Measurements from ENCODE around the gene KDM6A.

Gene KDM6A

DNA sequence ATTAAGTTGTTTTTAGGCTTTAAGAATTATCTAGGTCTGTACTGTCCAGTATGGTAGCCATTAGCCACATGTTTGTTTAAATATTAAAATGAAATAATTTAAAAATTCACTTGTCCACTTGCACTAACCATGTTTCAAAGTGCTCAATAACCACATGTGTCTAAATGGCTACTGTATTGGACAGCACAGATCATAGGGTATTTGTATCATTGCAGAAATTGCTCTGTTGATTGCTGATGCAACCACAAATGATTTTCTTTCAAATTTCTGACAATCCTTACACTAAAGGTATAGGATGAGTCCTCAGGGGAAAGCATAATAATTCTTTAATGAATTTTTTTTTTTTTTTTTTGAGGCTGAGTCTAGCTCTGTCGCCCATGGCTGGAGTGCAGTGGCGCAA is 84.9 kb downstream of the KDM6A start:
- peaks cover 3% of the 10 kb centered on the region for H3K36me3 Mint-ChIP-seq
- no peaks in the 10 kb centered on the region for H3K27me3 Mint-ChIP-seq
- no peak overlapping the region for H3K27ac Mint-ChIP-seq
- no peaks in the 10 kb centered on the region for H3K9me3 Mint-ChIP-seq
- H3K4me1 Mint-ChIP-seq: peaks cover 68% of the 10 kb centered on the region
- no peak overlapping the region for H3K4me3 Mint-ChIP-seq

DNA sequence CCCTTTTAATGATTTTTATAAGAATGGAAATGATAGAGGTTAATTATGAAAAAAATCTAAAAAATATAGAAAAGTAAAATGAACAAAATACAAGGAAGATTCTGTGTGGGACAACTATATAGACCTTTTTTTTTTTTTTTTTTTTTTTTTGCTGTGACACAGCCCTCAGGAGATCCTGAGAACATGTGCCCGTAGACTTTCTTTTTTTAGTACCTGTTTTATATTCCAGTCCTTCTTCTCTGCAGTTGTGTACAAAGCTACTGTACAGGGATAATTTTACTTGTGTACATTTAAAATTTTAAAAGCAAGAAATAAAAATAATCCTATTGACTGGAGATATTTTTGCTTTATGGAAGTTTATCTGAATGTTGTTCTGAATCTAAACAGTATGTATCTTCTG is 85.5 kb downstream of the KDM6A start:
- Mint-ChIP-seq H3K27me3 (no peaks in the 10 kb centered on the region), H3K4me3 (no peak overlapping the region), H3K9me3 (no peaks in the 10 kb centered on the region), H3K4me1 (peaks cover 66% of the 10 kb centered on the region), H3K36me3 (peaks cover 5% of the 10 kb centered on the region), H3K27ac (no peak overlapping the region)

DNA sequence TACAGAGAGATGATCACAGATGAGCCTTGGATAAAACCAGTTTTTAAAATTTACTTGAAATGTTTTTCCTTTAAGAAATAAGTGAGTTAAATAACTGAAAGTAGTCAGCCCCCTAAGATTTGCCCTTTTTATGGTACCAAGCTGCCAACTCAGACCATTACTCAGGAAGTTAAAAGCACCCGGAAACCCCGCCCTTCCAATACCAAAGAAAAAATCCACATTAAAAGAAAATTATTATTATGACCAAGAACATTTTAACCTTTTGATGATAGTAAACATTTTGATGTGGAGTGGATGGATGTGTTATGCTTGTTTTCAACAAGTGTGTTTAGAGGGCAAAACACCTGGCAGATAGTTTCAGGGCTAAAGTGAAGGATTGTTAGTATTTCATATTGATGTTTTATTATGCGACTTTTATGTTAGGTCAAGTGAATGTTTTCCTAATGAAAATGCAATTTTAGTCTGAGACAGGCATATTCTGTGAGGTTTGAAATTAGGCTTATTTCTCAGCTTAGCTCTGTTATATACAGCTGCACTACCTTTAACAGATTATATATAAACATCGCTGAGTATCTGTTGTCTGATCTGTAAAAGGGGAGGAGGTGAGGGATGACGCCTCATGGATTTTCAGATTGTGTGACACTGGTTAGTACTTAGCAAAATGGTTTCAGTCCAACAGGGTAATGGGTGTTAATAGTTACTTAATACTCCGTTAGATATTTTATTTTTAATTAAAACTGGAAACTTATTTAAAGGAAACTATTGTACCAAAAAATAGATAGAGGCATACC is 89.0 kb downstream of the KDM6A start:
- peaks cover 57% of the 10 kb centered on the region for H3K4me1 Mint-ChIP-seq
- H3K27me3 Mint-ChIP-seq: no peaks in the 10 kb centered on the region
- no peaks in the 10 kb centered on the region for H3K9me3 Mint-ChIP-seq
- H3K4me3 Mint-ChIP-seq: peak overlapping the region; percentile 7
- peaks cover 8% of the 10 kb centered on the region for H3K36me3 Mint-ChIP-seq
- peak overlapping the region; percentile 82 for H3K27ac Mint-ChIP-seq

DNA sequence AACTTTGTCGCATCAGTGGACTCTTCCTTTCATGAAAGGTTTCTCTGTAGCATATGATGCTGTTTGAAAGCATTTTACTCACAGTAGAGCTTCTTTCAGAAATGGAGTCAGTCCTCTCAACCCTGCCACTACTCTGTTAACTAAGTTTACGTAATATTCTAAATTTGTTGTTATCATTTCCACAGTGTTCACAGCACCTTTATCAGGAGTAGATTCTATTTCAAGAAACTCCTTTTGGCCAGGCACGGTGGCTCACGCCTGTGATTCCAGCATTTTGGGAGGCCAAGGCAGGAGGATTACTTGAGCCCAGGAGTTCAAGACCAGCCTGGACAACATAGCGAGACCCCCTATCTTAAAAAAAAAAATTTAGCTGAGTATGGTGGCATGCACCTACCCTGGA is 90.0 kb downstream of the KDM6A start:
- Mint-ChIP-seq H3K36me3 (peaks cover 14% of the 10 kb centered on the region), H3K27me3 (no peaks in the 10 kb centered on the region), H3K4me3 (no peak overlapping the region), H3K9me3 (no peaks in the 10 kb centered on the region), H3K27ac (no peak overlapping the region), H3K4me1 (peaks cover 64% of the 10 kb centered on the region)

DNA sequence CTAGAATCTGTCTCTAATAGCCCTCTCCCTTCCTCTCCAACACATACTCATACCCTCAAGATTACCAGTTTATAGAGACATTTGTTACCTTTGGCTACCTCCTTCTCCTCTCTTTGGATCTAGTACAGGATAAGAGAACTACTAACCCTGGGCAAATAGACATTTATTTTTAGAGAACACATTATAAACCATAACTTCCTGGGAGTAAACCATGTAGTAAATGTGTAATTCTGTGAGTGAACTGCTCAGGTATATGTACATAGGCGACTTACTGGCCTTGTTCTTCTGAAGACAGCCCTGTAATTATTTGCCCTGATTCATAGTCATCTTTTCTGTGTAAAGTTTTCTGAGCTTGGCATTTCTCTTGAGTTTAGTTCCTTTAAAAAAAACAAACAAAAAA is 94.2 kb downstream of the KDM6A start:
- Mint-ChIP-seq H3K27me3 (no peaks in the 10 kb centered on the region), H3K36me3 (peaks cover 14% of the 10 kb centered on the region), H3K27ac (peak overlapping the region; percentile 36), H3K4me3 (no peak overlapping the region), H3K9me3 (no peaks in the 10 kb centered on the region), H3K4me1 (peaks cover 38% of the 10 kb centered on the region)

DNA sequence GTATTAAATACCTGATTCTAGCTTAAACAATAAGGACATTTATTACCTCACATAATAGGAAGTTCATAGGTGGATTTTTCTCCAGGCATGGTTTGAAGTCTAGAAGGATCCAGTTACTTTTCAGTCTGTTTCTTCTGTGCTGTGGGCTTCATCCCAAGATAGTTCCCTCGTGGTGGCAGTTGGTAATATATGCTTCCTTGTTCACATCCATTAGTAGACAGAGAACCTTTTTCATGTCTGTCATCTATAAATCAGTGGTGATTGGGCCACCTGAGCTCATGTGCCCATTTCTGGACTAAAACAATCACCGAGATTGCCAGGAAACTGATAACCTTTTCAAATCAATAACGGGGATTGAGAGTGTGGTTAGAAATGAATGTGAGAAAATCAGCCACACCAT is 97.7 kb downstream of the KDM6A start:
- no peak overlapping the region for H3K27ac Mint-ChIP-seq
- no peak overlapping the region for H3K4me3 Mint-ChIP-seq
- H3K4me1 Mint-ChIP-seq: peaks cover 36% of the 10 kb centered on the region
- H3K36me3 Mint-ChIP-seq: peaks cover 28% of the 10 kb centered on the region
- H3K27me3 Mint-ChIP-seq: no peaks in the 10 kb centered on the region
- H3K9me3 Mint-ChIP-seq: peaks cover 10% of the 10 kb centered on the region

DNA sequence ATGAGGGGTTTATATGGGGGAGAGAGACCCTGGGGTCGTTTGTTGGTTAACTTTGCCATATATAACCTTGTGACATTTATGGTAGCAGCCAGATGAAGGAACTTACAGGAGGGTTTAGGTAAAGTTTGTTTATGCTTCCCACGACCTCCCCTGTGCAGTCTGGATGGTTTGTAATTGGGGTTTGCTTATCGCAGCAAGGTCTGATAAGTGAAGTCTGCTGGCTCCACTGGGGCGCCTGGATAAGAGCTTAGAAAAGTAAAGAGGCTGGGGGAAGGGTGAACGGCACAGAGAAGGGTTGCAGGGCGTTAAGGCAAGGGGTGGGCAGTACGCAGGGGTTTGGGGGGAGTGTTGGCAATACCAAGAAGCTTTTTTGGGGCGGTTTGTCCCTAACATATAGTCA is 98.7 kb downstream of the KDM6A start:
- no peak overlapping the region for H3K4me3 Mint-ChIP-seq
- peaks cover 31% of the 10 kb centered on the region for H3K4me1 Mint-ChIP-seq
- no peaks in the 10 kb centered on the region for H3K27me3 Mint-ChIP-seq
- H3K27ac Mint-ChIP-seq: no peak overlapping the region
- H3K9me3 Mint-ChIP-seq: peaks cover 10% of the 10 kb centered on the region
- peaks cover 28% of the 10 kb centered on the region for H3K36me3 Mint-ChIP-seq

DNA sequence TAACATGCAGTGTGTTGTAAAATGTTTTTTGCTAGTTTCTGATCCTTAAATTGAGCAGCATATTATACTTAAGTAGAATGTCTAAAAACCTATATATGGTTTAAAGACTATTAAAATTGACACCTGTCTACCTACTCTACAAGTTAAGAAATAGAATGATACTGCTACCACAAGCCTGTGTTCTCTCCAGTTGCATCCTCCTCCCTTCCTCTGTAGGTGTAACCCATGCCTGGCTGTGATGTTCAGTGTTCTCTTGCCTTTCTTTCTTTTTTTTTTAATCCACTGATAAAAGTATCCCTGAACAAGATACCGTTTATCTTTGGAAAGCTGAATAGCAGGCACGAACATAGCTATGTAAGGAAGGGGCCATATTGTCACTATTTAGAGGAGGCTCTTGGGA is 99.1 kb downstream of the KDM6A start:
- peaks cover 10% of the 10 kb centered on the region for H3K9me3 Mint-ChIP-seq

DNA sequence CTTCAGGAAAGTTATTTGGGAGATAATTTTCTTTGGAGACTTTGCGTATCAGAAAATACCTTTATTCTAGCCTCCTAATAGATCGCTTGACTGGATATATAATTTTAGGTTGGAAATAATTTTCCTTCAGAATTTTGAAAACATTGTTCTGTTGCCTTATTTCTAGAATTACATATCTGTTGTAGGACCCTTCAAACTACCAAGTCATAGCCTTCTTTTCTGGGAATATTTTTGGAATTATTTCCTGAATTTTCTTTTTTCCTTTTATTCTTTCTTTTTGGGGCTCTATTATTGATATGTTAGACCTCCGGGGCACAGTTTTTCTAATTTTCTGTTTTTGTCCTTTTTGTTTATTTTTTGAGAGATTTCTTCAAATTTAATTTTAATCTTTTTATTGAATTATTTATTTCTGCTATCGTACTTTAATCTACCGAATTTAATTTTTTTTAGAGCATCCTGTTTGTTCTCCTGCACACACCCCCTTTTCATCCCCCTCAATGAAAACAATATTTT is 100.5 kb downstream of the KDM6A start:
- H3K27ac Mint-ChIP-seq: no peak overlapping the region
- peaks cover 23% of the 10 kb centered on the region for H3K36me3 Mint-ChIP-seq
- H3K27me3 Mint-ChIP-seq: no peaks in the 10 kb centered on the region
- no peak overlapping the region for H3K4me3 Mint-ChIP-seq
- peaks cover 24% of the 10 kb centered on the region for H3K4me1 Mint-ChIP-seq
- peaks cover 10% of the 10 kb centered on the region for H3K9me3 Mint-ChIP-seq

More for the DNA sequence above, 99.1 kb downstream of the KDM6A start:
- Mint-ChIP-seq H3K27me3 (no peaks in the 10 kb centered on the region), H3K36me3 (peaks cover 26% of the 10 kb centered on the region), H3K4me1 (peaks cover 28% of the 10 kb centered on the region), H3K4me3 (no peak overlapping the region), H3K27ac (no peak overlapping the region)

DNA sequence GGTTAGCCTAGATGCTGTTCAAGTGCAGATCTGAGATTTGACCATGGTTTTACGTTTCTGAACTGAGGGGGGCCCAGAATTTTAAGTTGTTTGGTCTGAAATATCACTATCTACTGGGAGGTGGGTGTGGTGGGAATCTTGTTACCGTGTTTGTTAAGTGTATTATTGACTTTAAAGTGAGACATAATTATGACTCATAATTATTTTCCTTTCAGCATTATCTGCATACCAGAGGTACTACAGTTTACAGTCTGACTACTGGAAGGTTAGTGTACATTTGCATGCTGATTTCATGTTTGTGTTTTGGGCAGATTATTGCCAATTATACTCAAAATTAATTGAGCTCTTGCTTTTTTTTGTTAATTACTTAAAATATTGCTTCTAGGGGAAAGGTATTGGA is 101.5 kb downstream of the KDM6A start:
- peaks cover 34% of the 10 kb centered on the region for H3K4me1 Mint-ChIP-seq
- H3K36me3 Mint-ChIP-seq: peaks cover 30% of the 10 kb centered on the region
- H3K27me3 Mint-ChIP-seq: no peaks in the 10 kb centered on the region
- no peak overlapping the region for H3K4me3 Mint-ChIP-seq
- H3K27ac Mint-ChIP-seq: peak overlapping the region; percentile 66
- H3K9me3 Mint-ChIP-seq: peaks cover 10% of the 10 kb centered on the region

DNA sequence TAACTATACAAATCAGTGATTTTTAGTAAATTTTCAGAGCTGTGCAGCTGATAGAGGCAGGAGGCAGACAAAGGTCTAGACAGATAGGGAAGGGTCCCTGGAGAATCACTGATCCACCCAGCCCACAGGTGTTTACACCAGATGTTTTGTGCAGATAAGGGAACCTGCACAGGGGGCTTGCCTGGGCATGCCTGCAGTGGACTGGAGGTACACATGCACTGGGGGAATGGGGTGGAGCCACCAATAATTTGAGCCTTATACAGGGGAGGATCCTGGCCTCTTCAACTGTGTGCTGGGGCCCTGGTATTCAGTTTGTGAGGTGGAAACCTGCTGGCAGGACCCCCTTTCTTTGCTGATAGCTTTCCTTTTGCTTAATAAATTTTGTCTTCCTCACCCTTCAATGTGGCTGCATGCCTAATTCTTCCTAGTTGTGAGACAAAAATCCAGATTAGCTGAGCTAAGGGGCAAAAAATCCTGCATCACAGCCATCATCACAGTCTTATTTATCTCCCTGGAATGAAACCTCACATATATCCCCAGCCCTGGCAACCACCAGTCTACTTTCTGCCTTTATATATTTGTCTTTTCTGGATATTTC is 102.8 kb downstream of the KDM6A start:
- H3K4me1 Mint-ChIP-seq: peaks cover 35% of the 10 kb centered on the region
- H3K4me3 Mint-ChIP-seq: no peak overlapping the region
- peaks cover 29% of the 10 kb centered on the region for H3K36me3 Mint-ChIP-seq
- H3K9me3 Mint-ChIP-seq: peaks cover 10% of the 10 kb centered on the region
- H3K27ac Mint-ChIP-seq: no peak overlapping the region
- no peaks in the 10 kb centered on the region for H3K27me3 Mint-ChIP-seq

DNA sequence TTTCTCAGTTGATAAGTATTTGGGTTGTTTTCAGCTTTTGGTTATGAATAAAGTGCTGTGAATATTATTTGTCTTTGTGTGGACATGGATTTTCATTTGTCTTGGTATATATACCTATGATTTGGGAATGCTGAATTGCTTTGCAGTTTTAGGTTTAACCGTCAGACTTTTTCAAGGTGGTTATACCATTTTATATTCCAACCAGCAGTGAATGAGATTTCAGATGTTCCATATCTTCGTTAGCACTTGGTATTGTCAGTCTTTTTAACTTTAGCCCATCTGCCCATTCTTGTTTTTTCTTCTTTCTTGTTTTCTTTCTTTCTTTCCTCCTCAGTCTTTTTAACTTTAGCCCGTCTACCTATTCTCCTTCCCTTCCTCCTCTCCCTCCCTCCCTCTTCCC is 106.0 kb downstream of the KDM6A start:
- H3K9me3 Mint-ChIP-seq: peaks cover 8% of the 10 kb centered on the region
- H3K4me3 Mint-ChIP-seq: no peak overlapping the region
- peaks cover 22% of the 10 kb centered on the region for H3K36me3 Mint-ChIP-seq
- peaks cover 35% of the 10 kb centered on the region for H3K4me1 Mint-ChIP-seq
- no peaks in the 10 kb centered on the region for H3K27me3 Mint-ChIP-seq
- no peak overlapping the region for H3K27ac Mint-ChIP-seq

DNA sequence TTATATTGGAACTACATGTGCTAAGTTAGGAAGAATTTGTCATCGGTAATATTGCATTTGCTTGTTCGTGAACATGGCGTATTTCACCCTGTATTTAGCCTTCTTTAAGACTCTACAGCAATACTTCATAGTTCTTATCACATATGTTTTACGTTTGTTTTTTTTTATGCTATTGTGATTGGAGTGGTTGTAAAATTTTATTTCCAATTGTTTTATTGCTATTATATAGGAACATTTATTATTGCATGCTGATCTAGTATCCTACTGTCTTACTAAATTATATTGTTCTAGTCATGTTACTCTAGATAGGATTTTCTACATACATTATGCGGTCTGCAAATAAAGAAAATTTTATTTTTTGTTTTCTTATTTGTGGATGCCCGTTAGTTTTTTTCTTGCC is 107.4 kb downstream of the KDM6A start:
- no peaks in the 10 kb centered on the region for H3K9me3 Mint-ChIP-seq
- H3K4me1 Mint-ChIP-seq: peaks cover 23% of the 10 kb centered on the region
- H3K36me3 Mint-ChIP-seq: peaks cover 14% of the 10 kb centered on the region
- no peaks in the 10 kb centered on the region for H3K27me3 Mint-ChIP-seq
- no peak overlapping the region for H3K4me3 Mint-ChIP-seq
- H3K27ac Mint-ChIP-seq: no peak overlapping the region

DNA sequence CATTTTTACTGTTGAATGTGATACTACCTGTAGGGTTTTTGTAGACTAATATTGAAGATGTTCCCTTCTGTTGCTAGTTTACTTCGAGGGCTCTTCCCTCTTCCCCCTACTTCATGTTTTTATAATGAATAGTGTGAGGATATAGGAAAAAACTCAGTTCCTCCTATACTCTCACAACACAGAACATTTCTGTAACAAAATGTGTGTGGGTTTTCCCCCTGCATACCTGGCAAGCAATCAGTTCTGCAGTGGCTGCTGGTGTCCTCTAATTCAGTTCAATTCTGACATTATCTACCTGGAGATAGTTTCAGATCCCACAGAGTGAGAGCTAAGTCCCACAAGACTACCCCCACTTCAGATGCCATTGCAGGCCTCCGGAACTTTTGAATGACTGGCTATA is 107.9 kb downstream of the KDM6A start:
- H3K27me3 Mint-ChIP-seq: no peaks in the 10 kb centered on the region
- H3K4me3 Mint-ChIP-seq: no peak overlapping the region
- no peak overlapping the region for H3K27ac Mint-ChIP-seq
- no peaks in the 10 kb centered on the region for H3K9me3 Mint-ChIP-seq
- peaks cover 13% of the 10 kb centered on the region for H3K36me3 Mint-ChIP-seq
- peaks cover 23% of the 10 kb centered on the region for H3K4me1 Mint-ChIP-seq

DNA sequence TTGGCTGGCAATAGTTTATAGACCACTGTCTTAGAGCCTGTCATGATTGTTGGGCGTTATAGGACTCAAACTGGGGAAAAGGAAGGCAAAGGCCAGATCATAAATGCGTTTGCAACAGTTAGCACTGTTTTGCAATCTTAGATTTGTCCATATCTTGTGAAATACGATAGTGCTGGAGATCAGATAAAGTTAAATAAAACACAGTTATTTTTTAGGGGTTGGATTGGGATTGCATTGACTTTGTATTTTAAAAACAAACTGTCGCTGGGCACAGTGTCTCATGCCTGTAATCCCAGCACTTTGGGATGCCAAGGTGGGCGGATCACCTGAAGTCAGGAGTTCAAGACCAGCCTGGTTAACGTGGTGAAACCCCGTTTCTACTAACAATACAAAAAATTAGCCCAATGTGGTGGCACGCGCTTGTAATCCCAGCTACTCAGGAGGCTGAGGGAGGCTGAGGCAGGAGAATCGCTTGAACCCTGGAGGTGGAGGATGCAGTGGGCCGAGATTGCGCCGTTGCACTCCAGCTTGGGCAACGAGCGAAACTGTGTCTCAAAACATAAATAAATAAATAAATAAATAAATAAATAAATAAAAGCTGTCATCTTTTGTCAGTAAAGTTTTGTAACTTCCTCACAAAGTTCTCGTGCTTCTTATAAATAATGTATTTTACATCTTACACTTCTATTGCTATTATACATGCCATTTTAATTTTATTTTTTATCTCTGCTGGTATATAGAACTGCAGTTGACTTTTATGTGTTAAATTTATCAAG is 117.2 kb downstream of the KDM6A start:
- Mint-ChIP-seq H3K36me3 (peaks cover 13% of the 10 kb centered on the region), H3K27me3 (no peaks in the 10 kb centered on the region), H3K9me3 (no peaks in the 10 kb centered on the region), H3K27ac (no peak overlapping the region), H3K4me1 (peaks cover 48% of the 10 kb centered on the region), H3K4me3 (no peak overlapping the region)

DNA sequence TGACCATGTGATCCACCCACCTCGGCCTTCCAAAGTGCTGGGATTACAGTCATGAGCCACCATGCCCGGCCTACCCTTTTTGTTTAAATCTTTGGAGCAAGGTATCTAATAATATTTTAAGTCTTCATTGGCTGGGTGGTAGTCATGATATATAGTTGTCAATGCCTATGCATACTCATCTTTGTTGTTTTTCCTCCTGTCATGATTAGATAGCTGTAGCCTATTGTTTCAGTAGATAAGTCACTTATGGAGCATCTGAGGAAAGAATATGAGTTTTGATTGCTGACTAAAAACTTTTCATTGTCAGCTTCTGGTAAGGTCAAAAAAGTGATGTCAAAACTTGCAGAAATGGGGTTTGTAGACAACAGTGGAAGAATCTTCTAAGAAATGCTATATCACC is 119.8 kb downstream of the KDM6A start:
- H3K4me3 Mint-ChIP-seq: no peak overlapping the region
- peaks cover 9% of the 10 kb centered on the region for H3K36me3 Mint-ChIP-seq
- peaks cover under 1% of the 10 kb centered on the region for H3K9me3 Mint-ChIP-seq
- H3K4me1 Mint-ChIP-seq: peaks cover 56% of the 10 kb centered on the region
- peak overlapping the region; percentile 70 for H3K27ac Mint-ChIP-seq
- H3K27me3 Mint-ChIP-seq: no peaks in the 10 kb centered on the region
